Measurements from ENCODE around the gene LRRC74A. TPM values are rescaled to one million over a fixed set of nuclear protein-coding genes. Genes with fewer than 3 reads are reported as not detected.

Gene LRRC74A
- total and polyA plus RNA-seq, 2 donors (not counting 3 experiments of a cell fraction or from before 2014, with no cell fraction given) = not detected

GRCh38 chr14:76844223-76844622 lies 18.0 kb downstream of the LRRC74A start:
- ChIA-PET POLR2A (no interaction called here), CTCF (no interaction called here)
- TF ChIP-seq, protein P1, sequence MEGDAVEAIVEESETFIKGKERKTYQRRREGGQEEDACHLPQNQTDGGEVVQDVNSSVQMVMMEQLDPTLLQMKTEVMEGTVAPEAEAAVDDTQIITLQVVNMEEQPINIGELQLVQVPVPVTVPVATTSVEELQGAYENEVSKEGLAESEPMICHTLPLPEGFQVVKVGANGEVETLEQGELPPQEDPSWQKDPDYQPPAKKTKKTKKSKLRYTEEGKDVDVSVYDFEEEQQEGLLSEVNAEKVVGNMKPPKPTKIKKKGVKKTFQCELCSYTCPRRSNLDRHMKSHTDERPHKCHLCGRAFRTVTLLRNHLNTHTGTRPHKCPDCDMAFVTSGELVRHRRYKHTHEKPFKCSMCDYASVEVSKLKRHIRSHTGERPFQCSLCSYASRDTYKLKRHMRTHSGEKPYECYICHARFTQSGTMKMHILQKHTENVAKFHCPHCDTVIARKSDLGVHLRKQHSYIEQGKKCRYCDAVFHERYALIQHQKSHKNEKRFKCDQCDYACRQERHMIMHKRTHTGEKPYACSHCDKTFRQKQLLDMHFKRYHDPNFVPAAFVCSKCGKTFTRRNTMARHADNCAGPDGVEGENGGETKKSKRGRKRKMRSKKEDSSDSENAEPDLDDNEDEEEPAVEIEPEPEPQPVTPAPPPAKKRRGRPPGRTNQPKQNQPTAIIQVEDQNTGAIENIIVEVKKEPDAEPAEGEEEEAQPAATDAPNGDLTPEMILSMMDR (IDR thresholded peaks at IDR 0.05; ENCODE audit: extremely low read depth in 1 of 2, insufficient read depth in 1 of 2, low read depth in 1 of 2, low read length in 2 of 2) = peak; percentile 24 to 46
- TF ChIP-seq MYC (IDR thresholded peaks at IDR 0.05; ENCODE audit: low read depth, low read length) = peak; percentile 79
- no peak for TF ChIP-seq GATA2 (IDR thresholded peaks at IDR 0.05; ENCODE audit: insufficient read depth, insufficient read length, low read depth, low read length)
- TF ChIP-seq EZH2 (IDR thresholded peaks at IDR 0.05; ENCODE audit: borderline replicate concordance, low read depth, low read length, severe bottlenecking) = no peak
- no peak for TF ChIP-seq POLR2A (IDR thresholded peaks at IDR 0.05; ENCODE audit: low read depth, low read length)
- peak; percentile 37 for TF ChIP-seq POLR2AphosphoS5 (IDR thresholded peaks at IDR 0.05; ENCODE audit: insufficient read depth, low read depth, low read length)
- TF ChIP-seq FOS (IDR thresholded peaks at IDR 0.05; ENCODE audit: borderline replicate concordance, insufficient read depth, low read length) = no peak
- peak; percentile 30 for TF ChIP-seq JUN (IDR thresholded peaks at IDR 0.05; ENCODE audit: borderline replicate concordance, insufficient read depth, insufficient read length, low read depth)
- TF ChIP-seq, protein P2, sequence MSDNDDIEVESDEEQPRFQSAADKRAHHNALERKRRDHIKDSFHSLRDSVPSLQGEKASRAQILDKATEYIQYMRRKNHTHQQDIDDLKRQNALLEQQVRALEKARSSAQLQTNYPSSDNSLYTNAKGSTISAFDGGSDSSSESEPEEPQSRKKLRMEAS (IDR thresholded peaks at IDR 0.05; ENCODE audit: insufficient read depth, insufficient read length) = peak; percentile 83
- H3K4me1 ChIP-seq (ENCODE audit: control insufficient read depth, extremely low read depth, insufficient read depth, low read length) = peaks cover 2% of the 10 kb centered on the region
- no peaks in the 10 kb centered on the region for H4K20me1 ChIP-seq (replicated peaks; ENCODE audit: control insufficient read depth, extremely low read depth, insufficient read depth, low read length)
- no peaks in the 10 kb centered on the region for H3K9me1 ChIP-seq (replicated peaks; ENCODE audit: control insufficient read depth, extremely low read depth, insufficient read depth, low read length)
- intact Hi-C loops (cut with micrococcal nuclease) = loop anchor here (1.0 kb wide), 1 partner anchor 32 kb away; the partner anchor contains the start of gene ANGEL1
- FAIRE-seq = peak; percentile 91
- no peak overlapping the region for H3K4me2 ChIP-seq (ENCODE audit: insufficient read depth, low read length)
- no TSS peak for BruUV-seq (replicated peaks)
- no peaks in the 10 kb centered on the region for H3K79me2 ChIP-seq (ENCODE audit: control insufficient read depth, insufficient read depth, low read length)
- peak overlapping the region; percentile 0 for H2AFZ ChIP-seq (ENCODE audit: low read depth, low read length)
- peaks cover 0 to 5% of the 10 kb centered on the region in 2 experiments for H3K27me3 ChIP-seq (ENCODE audit: control insufficient read depth in 2 of 2, insufficient read depth in 2 of 2, low read length in 2 of 2)
- dilution Hi-C loops (cut with MboI; ENCODE audit: extremely low pct_ligation_motif_present, low sequenced_read_pairs) = no loop called here
- no peak overlapping the region for H3K4me3 ChIP-seq (replicated peaks in 1 of 3; ENCODE audit: insufficient read depth in 1 of 3, low read depth in 1 of 3, low read length in 3 of 3)
- H3K36me3 ChIP-seq (ENCODE audit: control insufficient read depth in 2 of 2, extremely low read depth in 1 of 2, insufficient read depth in 2 of 2, low read length in 2 of 2) = no peaks in the 10 kb centered on the region
- no peak overlapping the region for H3K27ac ChIP-seq (ENCODE audit: insufficient read depth, low read depth, low read length)
- H3K9me3 ChIP-seq (replicated peaks; ENCODE audit: control insufficient read depth, insufficient read depth, low read length) = no peaks in the 10 kb centered on the region
- H3K9ac ChIP-seq (replicated peaks; ENCODE audit: extremely low read depth, insufficient read depth, low read length) = no peak overlapping the region
- peak; percentile 78 for DNase-seq (ENCODE audit: low read depth, low spot score)

Data from endothelial cell of umbilical vein (primary cell).